ENCODE results near the gene DMBT1. TPM values are rescaled to one million over a fixed set of nuclear protein-coding genes. Genes with fewer than 3 reads are reported as not detected.

The DMBT1 gene
- total RNA-seq, 1 donor = not detected

GRCh38 chr10:122674781-122675180, 114.2 kb downstream of the DMBT1 start:
- no peaks in the 10 kb centered on the region for H3K9me3 ChIP-seq (ENCODE audit: low read depth, low read length)
- H3K4me1 ChIP-seq (ENCODE audit: insufficient read depth, low read length) = no peaks in the 10 kb centered on the region
- no peaks in the 10 kb centered on the region for H3K27me3 ChIP-seq (ENCODE audit: insufficient read depth, low read length)
- no peak overlapping the region for H3K4me3 ChIP-seq (ENCODE audit: low read length)

- H3K4me1 ChIP-seq (ENCODE audit: insufficient read depth, low read length) = no peaks in the 10 kb centered on the region
- H3K4me3 ChIP-seq (ENCODE audit: low read length) = no peak overlapping the region
- no peaks in the 10 kb centered on the region for H3K27me3 ChIP-seq (ENCODE audit: insufficient read depth, low read length)
- no peaks in the 10 kb centered on the region for H3K9me3 ChIP-seq (ENCODE audit: low read depth, low read length)
These were observed 114.7 kb downstream of the DMBT1 start for GRCh38 chr10:122675278-122675677.

- Histone ChIP-seq H3K27me3 (ENCODE audit: insufficient read depth, low read length) (no peaks in the 10 kb centered on the region), H3K4me1 (ENCODE audit: insufficient read depth, low read length) (no peaks in the 10 kb centered on the region), H3K9me3 (ENCODE audit: low read depth, low read length) (no peaks in the 10 kb centered on the region), H3K4me3 (ENCODE audit: low read length) (no peak overlapping the region)
These were observed 117.7 kb downstream of the DMBT1 start for GRCh38 chr10:122678266-122678665.

- Histone ChIP-seq H3K4me3 (ENCODE audit: low read length) (no peak overlapping the region), H3K4me1 (ENCODE audit: insufficient read depth, low read length) (no peaks in the 10 kb centered on the region), H3K9me3 (ENCODE audit: low read depth, low read length) (no peaks in the 10 kb centered on the region), H3K27me3 (ENCODE audit: insufficient read depth, low read length) (no peaks in the 10 kb centered on the region)
These were observed 122.0 kb downstream of the DMBT1 start for GRCh38 chr10:122682522-122682921.

- H3K4me3 ChIP-seq (ENCODE audit: low read length) = no peak overlapping the region
- no peaks in the 10 kb centered on the region for H3K27me3 ChIP-seq (ENCODE audit: insufficient read depth, low read length)
- no peaks in the 10 kb centered on the region for H3K4me1 ChIP-seq (ENCODE audit: insufficient read depth, low read length)
- no peaks in the 10 kb centered on the region for H3K9me3 ChIP-seq (ENCODE audit: low read depth, low read length)
These were observed 127.9 kb downstream of the DMBT1 start for GRCh38 chr10:122688293-122688989.

GRCh38 chr10:122689146-122689820, 128.7 kb downstream of the DMBT1 start:
- Histone ChIP-seq H3K27me3 (ENCODE audit: insufficient read depth, low read length) (no peaks in the 10 kb centered on the region), H3K4me3 (ENCODE audit: low read length) (no peak overlapping the region), H3K9me3 (ENCODE audit: low read depth, low read length) (no peaks in the 10 kb centered on the region), H3K4me1 (ENCODE audit: insufficient read depth, low read length) (no peaks in the 10 kb centered on the region)

- Histone ChIP-seq H3K27me3 (ENCODE audit: insufficient read depth, low read length) (no peaks in the 10 kb centered on the region), H3K9me3 (ENCODE audit: low read depth, low read length) (no peaks in the 10 kb centered on the region), H3K4me3 (ENCODE audit: low read length) (no peak overlapping the region), H3K4me1 (ENCODE audit: insufficient read depth, low read length) (no peaks in the 10 kb centered on the region)
These were observed 132.2 kb downstream of the DMBT1 start for GRCh38 chr10:122692744-122693143.

Other genes starting within 250 kb of the DMBT1 start
- 45.4 TPM for gene PLEKHA1, start 186.0 kb upstream of the DMBT1 start, total RNA-seq
- gene ARMS2, start 106.1 kb upstream of the DMBT1 start, total RNA-seq = not detected
- 2.2 TPM for gene HTRA1, start 99.2 kb upstream of the DMBT1 start, total RNA-seq
- gene C10orf120, start 139.1 kb downstream of the DMBT1 start, total RNA-seq = not detected